SHP77 treated with DMSO at 0.1 percent for 48 hours (cell line): ENCODE results near the gene RAC2.
"Not testable (repeated sequence)": the region's sequence is repeated elsewhere in the genome, so short reads cannot be mapped to it uniquely, and the experiment has no call there.

ENCODE experiments used
- DNase-seq: peaks from one replicate; lab custom pipeline; 2025; lab: John Stamatoyannopoulos, UW

Gene RAC2

GRCh38 chr22:37206118-37206840 is 37.8 kb downstream of the RAC2 start:
- no peak for DNase-seq

GRCh38 chr22:37205046-37205445 is 39.0 kb downstream of the RAC2 start:
- no peak for DNase-seq

DNA sequence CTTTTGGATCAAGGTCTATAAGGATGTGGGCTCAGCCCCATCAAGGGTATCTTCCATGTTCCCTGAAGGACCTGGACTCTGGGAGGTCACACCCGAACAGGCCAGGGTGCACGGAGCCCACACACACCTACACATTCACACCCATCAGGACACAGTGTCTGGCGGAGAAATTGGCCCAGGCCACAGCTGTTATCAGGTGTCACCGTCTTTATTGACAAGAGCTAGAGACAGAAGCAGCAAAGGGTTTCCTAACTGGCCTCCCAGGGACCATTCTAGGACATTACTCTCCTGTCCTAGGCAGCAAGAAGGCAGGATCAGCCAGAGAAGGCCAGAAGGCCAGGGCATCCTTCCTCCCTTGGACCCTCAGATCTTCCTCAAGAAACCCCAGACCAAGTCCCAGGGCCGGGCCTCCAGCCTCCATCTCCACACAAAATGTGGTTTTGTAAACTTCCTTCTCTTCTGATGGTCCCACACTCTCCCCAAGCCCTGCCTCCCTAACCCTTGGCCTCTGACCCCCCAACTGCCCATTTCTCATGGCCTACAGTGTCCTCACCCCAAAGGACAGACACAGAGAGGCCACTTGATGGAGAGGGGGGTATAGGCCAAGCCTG is 39.9 kb downstream of the RAC2 start:
- no peak for DNase-seq

DNA sequence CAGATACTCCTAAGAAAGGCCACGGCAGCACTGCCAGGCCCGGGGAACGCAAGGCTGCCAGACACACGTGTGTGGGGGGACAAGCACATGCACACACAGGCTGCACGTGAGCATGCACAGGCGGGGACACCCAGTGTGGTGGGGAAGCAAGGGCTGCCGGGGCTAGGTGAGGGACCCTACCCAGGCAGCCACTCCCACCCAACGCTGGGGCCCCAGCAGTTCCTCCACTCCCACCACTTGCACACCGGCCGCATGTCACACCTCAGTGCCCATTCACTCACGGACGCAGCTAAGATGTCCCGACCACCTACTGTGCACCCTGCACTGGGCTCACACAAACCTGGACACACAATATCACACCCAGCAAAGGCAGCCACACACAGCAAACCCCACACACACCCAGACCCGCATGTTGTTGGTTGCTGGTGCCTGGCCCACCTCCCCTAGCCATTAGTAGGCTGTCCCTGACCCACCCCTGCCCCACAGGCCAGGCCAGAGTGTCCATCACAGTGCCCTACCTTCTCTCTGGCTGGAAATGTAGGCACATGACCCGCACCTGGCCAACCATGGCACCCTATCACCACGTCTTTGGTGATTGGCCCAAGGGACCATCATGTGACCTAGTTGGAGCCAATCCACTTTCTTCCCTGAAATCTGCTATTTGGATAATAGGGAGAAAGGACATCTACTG is 40.6 kb downstream of the RAC2 start:
- DNase-seq, result no peak

GRCh38 chr22:37202716-37203115 is 41.4 kb downstream of the RAC2 start:
- DNase-seq, result no peak

DNA sequence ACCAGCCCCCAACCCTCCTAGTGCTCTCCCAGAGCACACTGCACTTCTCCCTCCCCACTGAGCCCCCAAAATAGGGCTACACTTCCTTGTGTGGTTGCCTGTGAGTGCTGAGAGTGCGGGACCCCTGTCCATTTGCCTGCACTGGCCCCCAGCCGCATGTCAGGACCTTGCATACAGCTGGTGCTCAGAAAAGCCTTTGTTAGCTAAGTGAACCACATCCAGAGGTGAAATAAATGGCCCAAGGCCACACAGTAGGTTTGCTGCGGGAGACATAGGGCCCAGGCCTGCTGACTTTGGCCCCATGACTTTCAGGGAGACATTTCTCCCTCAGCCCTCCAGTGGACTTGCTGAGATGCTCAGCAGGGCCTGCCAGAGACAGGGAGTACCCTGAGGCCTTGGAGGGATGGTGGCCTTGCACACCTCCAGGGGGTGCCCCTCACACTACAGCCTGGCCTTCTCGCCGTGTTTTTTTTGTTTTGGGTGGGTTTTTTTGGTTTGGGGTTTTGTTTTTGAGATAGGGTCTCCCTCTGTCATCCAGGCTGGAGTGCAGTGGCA is 42.0 kb downstream of the RAC2 start:
- DNase-seq, result no peak

GRCh38 chr22:37201443-37201820 is 42.6 kb downstream of the RAC2 start:
- not testable (repeated sequence) for DNase-seq

GRCh38 chr22:37199760-37200108 is 44.3 kb downstream of the RAC2 start:
- peak; percentile 50 for DNase-seq

- DNase-seq, result peak; percentile 91
Measured at GRCh38 chr22:37199103-37199759, 44.8 kb downstream of the RAC2 start.

DNA sequence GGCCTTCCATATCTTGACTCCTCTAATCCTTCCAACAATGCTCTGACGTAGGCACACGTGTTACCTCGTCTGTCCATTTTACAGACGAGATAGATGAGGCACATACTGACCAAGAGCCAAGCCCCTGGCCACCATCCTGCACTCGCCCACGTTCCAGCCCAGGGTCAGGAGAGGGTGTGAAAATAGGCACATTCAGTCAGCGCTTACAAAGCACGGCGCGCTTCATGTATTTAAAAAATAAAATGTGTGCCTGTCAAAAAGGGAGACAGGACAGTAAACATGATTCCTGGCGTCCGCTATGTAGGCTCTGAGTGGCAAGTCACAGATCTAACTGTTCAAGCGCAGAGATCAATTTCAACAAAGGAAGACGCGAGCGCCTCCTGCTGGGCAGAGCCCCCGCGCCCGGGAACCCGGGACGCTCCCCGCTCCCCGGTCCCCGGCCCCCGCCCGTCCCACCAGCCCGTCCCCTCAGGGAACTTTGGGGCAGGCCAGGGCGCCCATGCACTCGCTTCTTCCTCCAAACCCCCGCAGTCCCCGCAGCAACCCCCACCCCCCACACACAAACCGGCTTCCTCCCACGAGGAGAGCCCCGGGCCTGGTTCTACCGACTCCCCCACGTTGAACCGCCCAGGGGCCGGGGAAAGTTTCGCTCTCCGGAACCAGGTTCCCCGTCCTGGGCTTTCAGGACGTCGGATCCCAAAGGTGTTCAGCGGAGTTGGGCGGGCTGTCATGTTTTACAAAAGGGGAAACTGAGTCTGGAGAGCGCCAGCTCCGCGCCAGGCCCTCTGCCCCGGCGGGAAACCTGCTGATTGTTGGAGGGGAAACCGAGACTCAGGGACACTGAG is 45.6 kb downstream of the RAC2 start:
- DNase-seq, result peak; percentile 8

DNA sequence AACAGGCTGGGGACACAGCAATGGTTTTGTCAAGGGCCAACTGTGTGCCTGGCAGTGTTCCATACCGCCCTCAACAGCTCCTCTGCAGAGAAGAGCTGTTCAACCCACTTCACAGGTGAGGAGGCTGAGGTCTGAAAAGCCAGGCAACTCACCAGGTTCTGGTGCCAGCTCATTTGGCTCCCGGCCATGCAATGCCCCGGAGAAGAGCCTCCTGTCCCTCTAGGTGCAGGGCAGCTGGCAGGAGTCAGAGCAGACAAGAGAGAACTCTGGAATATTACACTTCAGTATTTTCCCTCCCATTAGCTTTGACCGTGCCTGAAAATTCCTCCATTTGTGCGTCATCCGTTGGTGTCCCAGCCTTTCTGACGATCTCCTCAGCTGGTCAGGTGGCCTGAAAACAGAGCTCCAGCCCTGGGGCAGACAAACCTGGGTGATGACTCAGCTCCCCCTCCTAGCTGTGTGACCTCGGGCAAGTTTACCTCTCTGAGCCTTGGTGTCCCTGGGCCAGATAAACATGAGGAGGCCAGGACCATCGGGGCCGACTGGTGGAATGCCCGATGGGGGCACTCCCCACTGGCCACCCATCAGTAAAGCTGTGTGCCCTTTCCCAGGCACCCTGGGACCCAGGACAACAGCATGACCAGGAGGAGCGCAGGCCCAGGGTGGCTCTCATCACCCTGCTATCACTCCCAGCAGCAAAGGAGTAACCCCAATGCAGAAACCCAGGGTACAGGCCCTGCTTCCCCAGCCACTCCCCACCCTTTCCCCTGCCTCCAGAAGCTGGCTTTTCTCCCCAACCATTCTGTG is 46.4 kb downstream of the RAC2 start:
- DNase-seq, result no peak

DNA sequence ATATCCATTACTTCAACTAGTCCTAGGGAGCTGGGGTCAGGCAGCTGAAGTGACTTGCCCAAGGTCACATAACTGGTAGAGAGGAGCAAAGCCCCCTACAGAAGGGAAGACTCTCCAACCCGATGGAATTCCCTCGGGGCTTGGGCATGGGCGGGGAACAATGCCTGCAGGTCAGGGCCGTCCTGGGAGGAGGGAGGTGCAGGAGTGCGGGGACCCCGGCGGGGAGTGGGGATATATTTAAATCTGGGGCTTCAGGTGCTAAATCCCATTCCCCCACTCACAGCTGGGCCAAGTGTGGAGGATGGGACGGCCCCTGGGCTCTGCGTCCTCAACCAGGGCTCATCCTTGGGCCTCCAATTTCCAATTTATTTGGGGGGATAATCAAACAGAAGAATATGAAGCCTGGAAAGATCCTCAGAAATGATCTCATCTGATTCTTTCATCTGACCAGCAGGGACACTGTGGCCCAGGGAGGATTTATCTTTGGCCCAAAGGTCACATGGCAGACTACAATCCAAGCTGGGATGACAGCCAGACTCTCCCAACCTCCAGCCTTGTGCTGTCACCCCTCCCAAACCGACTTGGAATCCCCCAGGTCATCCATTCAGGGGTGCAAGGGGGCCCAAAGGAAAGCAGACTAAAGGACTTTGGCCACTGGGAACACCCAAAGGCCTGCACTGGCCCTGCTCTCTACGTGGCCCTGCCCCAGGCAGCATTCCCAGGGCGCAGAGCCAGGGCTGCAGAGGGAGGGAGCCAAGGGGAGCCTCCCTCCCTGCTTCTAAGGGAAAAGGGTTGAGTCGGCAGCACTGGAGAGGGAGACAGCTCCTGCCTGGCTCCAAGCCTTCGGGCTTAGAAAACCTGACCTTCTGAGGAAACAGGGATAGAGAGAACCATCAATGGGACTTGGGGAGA is 47.3 kb downstream of the RAC2 start:
- no peak for DNase-seq

DNA sequence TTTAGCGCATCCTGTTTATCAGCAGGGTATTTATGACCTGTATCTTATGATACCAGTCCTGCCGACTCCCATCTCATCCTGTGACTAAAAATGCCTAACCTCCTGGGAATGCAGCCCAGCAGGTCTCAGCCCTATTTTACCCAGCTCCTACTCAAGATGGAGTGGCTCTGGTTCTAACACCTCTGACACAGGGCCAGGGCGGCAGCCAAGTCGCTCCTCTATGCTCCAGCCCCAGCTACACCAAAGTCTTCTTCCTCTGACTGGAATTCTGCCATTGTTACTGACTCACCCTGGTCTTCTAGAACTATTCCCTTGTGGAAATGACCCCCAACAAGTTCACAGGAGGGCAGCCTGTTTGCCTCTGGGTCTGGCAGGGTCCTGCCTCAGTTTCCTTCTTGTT is 48.1 kb downstream of the RAC2 start:
- DNase-seq, result no peak

GRCh38 chr22:37194750-37195149 is 49.3 kb downstream of the RAC2 start:
- DNase-seq, result no peak

DNA sequence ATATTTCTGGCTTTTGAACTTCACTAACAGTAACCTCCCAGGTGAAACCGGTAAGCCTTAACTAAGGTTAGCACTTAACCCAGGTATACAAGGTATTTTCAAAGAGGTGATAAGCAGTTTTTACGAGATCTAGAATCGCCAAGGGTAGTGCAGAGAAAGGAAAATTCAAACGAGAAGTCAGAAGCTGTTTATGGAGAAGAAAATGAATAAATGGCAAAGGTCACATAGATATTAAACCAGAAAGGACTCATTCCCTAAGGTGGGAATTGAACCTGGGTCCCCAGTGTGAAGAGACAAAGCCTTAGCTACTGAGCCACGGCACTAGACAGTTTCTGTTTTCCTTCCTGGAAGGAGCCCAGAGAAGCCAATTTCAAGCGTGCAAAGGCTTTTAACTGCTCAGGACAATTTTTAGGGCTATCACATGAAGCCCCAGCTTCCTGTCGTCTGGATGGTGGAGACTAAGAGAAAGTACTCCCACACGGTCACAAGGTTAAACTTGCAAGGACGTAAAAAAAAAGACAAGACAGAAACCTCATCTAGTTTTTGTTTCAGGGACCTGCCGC is 50.4 kb downstream of the RAC2 start:
- DNase-seq, result no peak

DNA sequence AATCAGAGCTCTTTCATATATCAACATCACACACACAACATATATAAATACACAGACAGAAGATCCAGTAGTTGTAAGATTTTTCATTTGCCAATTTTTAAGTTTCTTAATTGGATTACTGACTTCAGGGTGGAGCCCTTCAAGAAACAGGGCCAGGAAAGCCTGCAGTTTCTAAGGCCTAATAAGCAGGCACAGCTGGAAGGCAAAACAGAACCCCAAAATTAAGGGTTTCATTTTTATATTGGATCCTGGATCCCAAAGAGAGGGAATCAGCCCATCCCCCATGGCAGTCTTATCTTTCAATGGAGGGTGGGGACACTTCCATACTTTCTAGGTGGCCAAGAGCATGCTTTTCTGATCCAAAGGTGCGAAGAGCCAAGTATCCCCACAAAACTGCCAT is 51.3 kb downstream of the RAC2 start:
- DNase-seq, result no peak

DNA sequence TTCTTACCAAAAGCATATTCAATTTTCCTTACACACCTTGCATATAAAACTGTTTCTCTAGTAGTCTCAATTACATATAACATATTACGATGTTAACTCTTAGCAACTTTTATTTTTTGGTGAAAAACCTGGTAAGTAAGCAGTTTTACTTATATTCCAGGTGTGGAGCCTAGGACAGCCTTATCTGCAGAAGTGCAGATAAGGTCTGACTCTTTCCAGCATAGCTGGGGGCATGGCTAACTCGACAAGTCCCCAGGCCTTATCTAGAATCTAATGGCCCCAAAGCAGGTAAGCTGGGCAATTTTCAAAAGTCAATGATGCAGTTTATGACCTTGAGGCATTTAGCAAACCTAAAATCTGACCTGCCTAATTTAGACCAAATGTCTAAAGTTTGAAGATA is 51.9 kb downstream of the RAC2 start:
- DNase-seq, result no peak

GRCh38 chr22:37190262-37190780 is 53.7 kb downstream of the RAC2 start:
- no peak for DNase-seq

DNA sequence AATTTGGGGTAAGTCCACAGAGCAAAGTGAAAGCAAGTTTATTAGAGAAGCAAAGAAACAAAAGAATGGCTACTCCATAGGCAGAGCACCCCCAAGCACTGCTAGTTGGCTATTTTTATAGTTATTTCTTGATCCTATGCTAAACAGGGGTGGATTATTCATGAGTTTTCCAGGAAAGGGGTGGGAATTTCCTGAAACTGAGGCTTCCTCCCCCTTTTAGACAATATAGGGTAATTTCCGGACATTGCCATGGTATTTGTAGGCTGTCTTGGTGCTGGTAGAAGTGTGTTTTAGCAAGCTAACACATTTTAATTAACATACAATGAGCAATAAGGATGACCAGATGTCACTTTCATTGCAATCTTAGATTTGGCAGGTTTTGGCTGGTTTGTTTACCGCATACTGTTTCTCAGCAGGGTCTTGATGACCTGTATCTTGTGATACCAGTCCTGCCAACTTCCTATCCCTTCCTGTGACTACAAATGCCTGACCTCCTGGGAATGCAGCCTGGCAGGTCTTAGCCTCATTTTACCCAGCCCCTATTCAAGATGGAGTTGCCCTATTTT is 55.1 kb downstream of the RAC2 start:
- DNase-seq, result no peak
